NCI-H774 (cell line): ENCODE measurements around the gene MICAL1.

Experiments used
- DNase-seq: peaks from one replicate; lab custom pipeline; 2025; lab: John Stamatoyannopoulos, UW

The MICAL1 gene

GRCh38 chr6:109455437-109456110 lies at the start of gene MICAL1:
TSS of gene MICAL1 (minus strand) at chr6:109455772. CDS start at chr6:109454196, 1,576 bp downstream.
- peak; percentile 86 for DNase-seq

- peak; percentile 37 for DNase-seq
These were observed 48.0 kb upstream of the MICAL1 start for GRCh38 chr6:109503327-109504224.

GRCh38 chr6:109498936-109499335 lies 43.4 kb upstream of the MICAL1 start:
- DNase-seq = no peak

- DNase-seq = no peak
These were observed 42.5 kb upstream of the MICAL1 start for GRCh38 chr6:109498052-109498451.

- no peak for DNase-seq
These were observed 40.6 kb upstream of the MICAL1 start for GRCh38 chr6:109496036-109496772.

GRCh38 chr6:109493865-109494264 lies 38.3 kb upstream of the MICAL1 start:
- no peak for DNase-seq

- no peak for DNase-seq
These were observed 35.8 kb upstream of the MICAL1 start for GRCh38 chr6:109491207-109491938.

- no peak for DNase-seq
These were observed 35.1 kb upstream of the MICAL1 start for GRCh38 chr6:109490713-109491112.

GRCh38 chr6:109488001-109488400 lies 32.4 kb upstream of the MICAL1 start:
- DNase-seq = no peak

GRCh38 chr6:109486068-109486467 lies 30.5 kb upstream of the MICAL1 start:
- no peak for DNase-seq

GRCh38 chr6:109485266-109485935 lies 29.8 kb upstream of the MICAL1 start:
- no peak for DNase-seq

GRCh38 chr6:109484122-109484521 lies 28.6 kb upstream of the MICAL1 start:
- DNase-seq = no peak

- DNase-seq = no peak
These were observed 28.1 kb upstream of the MICAL1 start for GRCh38 chr6:109483735-109484057.

GRCh38 chr6:109482905-109483734 lies 27.5 kb upstream of the MICAL1 start, which contains the start of gene ZBTB24:
TSS of gene ZBTB24 (minus strand) at chr6:109483219. CDS start at chr6:109482026, 1,193 bp downstream.
- DNase-seq = peak; percentile 98

- DNase-seq = no peak
These were observed 25.5 kb upstream of the MICAL1 start for GRCh38 chr6:109480993-109481480.

- DNase-seq = no peak
These were observed 23.5 kb upstream of the MICAL1 start for GRCh38 chr6:109478841-109479624.

GRCh38 chr6:109478222-109478805 lies 22.7 kb upstream of the MICAL1 start:
- no peak for DNase-seq

GRCh38 chr6:109477725-109478124 lies 22.2 kb upstream of the MICAL1 start:
- no peak for DNase-seq

- DNase-seq = no peak
These were observed 21.6 kb upstream of the MICAL1 start for GRCh38 chr6:109477184-109477583.
